ENCODE measurements around the gene STOML1. TPM values are rescaled to one million over a fixed set of nuclear protein-coding genes. Genes with fewer than 3 reads are reported as not detected.

Gene STOML1
- total RNA-seq, 1 donor from 2014 or later: 14.1 TPM

Other genes with a start within 250 kb of the STOML1 start
- 2.1 TPM for gene INSYN1, start 238.9 kb downstream of the STOML1 start, total RNA-seq
- not detected for gene TBC1D21, start 118.7 kb downstream of the STOML1 start, total RNA-seq
- gene LOXL1, start 65.8 kb downstream of the STOML1 start, total RNA-seq: 7.8 TPM
- 14.1 TPM for gene PML, start 2.4 kb upstream of the STOML1 start, total RNA-seq
- 1.0 TPM for gene GOLGA6A, start 90.3 kb upstream of the STOML1 start, total RNA-seq
- gene ISLR2, start 138.3 kb upstream of the STOML1 start, total RNA-seq: 2.1 TPM
- gene ISLR, start 181.4 kb upstream of the STOML1 start, total RNA-seq: 85.6 TPM
- gene STRA6, start 210.5 kb upstream of the STOML1 start, total RNA-seq: 1.0 TPM
- gene CCDC33, start 244.0 kb upstream of the STOML1 start, total RNA-seq: 0.52 TPM